Chondrocyte (in vitro differentiated cells): Measurements from ENCODE around the gene S100P. TPM values are rescaled to one million over a fixed set of nuclear protein-coding genes. Genes with fewer than 3 reads are reported as not detected.

ENCODE experiments used
- DNase-seq: peaks from one replicate; pipeline ENCODE4 v3.0.0; 2021; ENCODE audit warnings: mixed read lengths, low spot score
- H3K27ac Mint-ChIP-seq: one replicate; pipeline ENCODE4 v1.8.0; 2021; ENCODE audit warnings: mild to moderate bottlenecking, moderate library complexity, mixed read lengths; ENCODE audit not compliant: unreplicated experiment
- H3K27me3 Mint-ChIP-seq: 2 replicates; pipeline ENCODE4 v1.8.0; 2021; ENCODE audit warnings: low read depth, mixed read lengths
- H3K36me3 Mint-ChIP-seq: 2 replicates; pipeline ENCODE4 v1.8.0; 2021; ENCODE audit warnings: low read depth, mixed read lengths
- H3K4me1 Mint-ChIP-seq: 2 replicates; pipeline ENCODE4 v1.8.0; 2021; ENCODE audit warnings: low read depth, mild to moderate bottlenecking, mixed read lengths
- H3K4me3 Mint-ChIP-seq: one replicate; pipeline ENCODE4 v1.8.0; 2021; ENCODE audit warnings: mild to moderate bottlenecking, moderate library complexity, mixed read lengths; ENCODE audit not compliant: unreplicated experiment
- H3K9me3 Mint-ChIP-seq: 2 replicates; pipeline ENCODE4 v1.8.0; 2021; ENCODE audit warnings: low read depth, mixed read lengths
- total RNA-seq: library from RNA; stranded (reverse); gene quantifications from 3 replicates; pipeline ENCODE4 v1.2.1, GENCODE V29; 2021
- TF ChIP-seq, protein P1 (sequence below): fragments of 200-600 bp; sonication (generic); IDR thresholded peaks from 2 replicates; pipeline ENCODE4 v1.5.0; 2021; ENCODE audit warnings: antibody characterized with exemption, mild to moderate bottlenecking, moderate library complexity

Gene S100P
- total RNA-seq, 1 donor from 2014 or later: 0.95 TPM

DNA sequence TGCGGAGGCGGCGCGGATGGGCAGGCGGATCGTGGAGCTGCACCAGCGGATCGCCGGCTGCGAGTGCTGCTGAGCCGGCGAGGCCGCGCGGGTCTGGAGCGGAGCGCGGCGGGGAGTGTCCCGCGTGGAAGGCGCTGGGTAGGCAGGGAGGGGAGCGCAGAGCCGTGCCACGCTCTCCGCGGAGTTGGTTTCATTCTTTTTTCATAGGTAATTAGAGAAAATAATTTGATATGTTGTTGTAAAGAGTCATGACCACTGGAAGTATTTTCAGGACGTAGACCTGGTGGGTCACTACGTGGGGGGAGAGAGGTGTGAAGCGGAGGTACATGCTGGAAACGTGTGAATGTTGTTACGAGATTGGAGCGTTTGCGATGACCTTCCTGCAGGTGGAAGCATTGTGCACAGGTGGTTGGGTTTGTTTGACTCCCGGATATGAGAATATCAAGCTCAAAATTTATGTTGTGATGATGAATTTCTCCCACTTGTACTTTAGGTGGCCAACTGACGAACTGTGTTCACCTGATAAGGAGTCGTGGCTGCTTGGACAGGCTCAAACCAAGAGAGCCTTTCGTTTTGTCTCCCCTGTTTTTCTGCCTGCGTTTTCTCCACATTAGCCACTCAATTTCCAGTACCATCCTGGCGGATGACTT lies 19.1 kb upstream of the S100P start:
- TF ChIP-seq, protein P1, sequence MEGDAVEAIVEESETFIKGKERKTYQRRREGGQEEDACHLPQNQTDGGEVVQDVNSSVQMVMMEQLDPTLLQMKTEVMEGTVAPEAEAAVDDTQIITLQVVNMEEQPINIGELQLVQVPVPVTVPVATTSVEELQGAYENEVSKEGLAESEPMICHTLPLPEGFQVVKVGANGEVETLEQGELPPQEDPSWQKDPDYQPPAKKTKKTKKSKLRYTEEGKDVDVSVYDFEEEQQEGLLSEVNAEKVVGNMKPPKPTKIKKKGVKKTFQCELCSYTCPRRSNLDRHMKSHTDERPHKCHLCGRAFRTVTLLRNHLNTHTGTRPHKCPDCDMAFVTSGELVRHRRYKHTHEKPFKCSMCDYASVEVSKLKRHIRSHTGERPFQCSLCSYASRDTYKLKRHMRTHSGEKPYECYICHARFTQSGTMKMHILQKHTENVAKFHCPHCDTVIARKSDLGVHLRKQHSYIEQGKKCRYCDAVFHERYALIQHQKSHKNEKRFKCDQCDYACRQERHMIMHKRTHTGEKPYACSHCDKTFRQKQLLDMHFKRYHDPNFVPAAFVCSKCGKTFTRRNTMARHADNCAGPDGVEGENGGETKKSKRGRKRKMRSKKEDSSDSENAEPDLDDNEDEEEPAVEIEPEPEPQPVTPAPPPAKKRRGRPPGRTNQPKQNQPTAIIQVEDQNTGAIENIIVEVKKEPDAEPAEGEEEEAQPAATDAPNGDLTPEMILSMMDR: peak; percentile 72
- no peak for DNase-seq
- Mint-ChIP-seq H3K27me3 (no peaks in the 10 kb centered on the region), H3K9me3 (no peaks in the 10 kb centered on the region), H3K4me3 (peak overlapping the region; percentile 89), H3K27ac (peak overlapping the region; percentile 65), H3K4me1 (peaks cover 35% of the 10 kb centered on the region), H3K36me3 (peaks cover 17% of the 10 kb centered on the region)

DNA sequence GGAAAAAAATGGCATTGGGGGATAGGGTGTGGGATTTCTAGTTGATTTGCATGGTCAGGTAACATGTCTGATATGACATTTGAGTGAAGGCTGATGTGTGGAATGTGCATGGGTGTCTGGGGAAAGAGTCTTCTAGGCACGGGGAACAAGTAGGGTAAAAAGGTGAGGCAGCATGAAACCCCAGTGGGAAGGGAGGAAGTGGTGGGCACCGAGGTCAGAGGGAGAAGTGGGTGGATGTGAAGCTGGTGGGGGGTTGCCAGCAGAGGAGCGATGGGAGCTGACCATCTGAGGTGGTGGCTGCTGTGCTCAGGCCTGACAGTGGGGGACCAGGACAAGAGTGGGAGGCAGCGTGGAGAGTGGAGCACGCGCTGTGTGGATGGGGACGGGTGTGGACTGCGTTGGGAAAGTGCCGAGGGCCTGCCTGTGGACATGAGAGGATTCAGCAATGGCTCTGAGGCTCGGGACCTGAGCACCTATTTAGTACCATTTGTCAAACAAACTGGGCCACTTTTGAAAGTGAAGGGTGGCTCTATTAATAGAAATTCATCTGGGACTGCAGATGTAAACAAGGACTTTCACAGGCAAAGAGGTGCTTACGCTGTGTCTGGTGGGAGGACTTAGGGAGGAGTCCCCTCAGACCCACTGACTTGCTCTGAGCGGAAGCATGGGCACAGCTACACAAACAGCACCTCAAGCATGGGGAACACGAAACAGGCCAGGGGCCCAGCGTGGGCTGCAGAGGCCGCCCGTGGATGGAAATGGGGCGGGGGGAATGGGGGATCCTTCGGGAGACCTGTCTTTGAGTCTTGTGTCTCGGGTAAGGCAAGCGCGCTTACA lies 16.7 kb upstream of the S100P start:
- TF ChIP-seq, protein P1: no peak
- H3K36me3 Mint-ChIP-seq: peaks cover 19% of the 10 kb centered on the region
- no peaks in the 10 kb centered on the region for H3K27me3 Mint-ChIP-seq
- H3K4me1 Mint-ChIP-seq: peaks cover 35% of the 10 kb centered on the region
- no peak overlapping the region for H3K27ac Mint-ChIP-seq
- H3K9me3 Mint-ChIP-seq: peaks cover 7% of the 10 kb centered on the region
- no peak for DNase-seq
- H3K4me3 Mint-ChIP-seq: no peak overlapping the region

DNA sequence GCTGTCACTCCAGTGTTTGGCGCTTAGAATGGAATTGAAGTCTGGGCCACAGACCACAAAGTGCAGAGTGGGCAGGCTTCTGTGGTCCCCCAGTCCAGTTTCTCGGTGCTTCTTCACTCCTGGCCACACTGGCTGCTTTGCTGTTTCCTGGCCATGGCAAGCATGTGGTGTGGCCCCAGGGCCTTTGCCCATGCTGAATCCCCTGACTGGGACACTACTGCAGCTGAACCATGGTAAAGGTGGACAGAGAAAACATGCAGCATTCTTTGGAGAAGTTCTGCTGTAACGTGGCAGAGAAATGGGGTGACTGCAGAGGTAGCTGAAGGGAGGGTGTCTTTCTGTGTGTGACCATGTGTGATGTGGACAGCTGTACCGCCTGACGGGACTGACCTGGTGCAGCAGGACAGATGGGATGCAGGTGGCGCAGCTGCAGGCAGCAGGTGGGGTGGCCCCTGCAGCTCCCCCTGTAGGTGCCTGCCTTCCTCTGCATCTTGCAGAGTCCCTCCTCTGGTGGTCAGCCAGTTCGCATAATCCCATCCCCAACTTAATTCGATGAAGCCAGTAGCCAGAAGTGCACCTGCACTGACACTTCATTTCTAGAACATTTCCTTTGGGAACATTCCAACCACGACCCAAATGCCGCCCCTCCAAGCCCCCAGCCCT lies 13.2 kb upstream of the S100P start:
- TF ChIP-seq, protein P1: peak; percentile 13
- peaks cover 7% of the 10 kb centered on the region for H3K9me3 Mint-ChIP-seq
- no peak for DNase-seq
- peaks cover 15% of the 10 kb centered on the region for H3K4me1 Mint-ChIP-seq
- H3K4me3 Mint-ChIP-seq: no peak overlapping the region
- peaks cover 13% of the 10 kb centered on the region for H3K36me3 Mint-ChIP-seq
- H3K27me3 Mint-ChIP-seq: no peaks in the 10 kb centered on the region
- no peak overlapping the region for H3K27ac Mint-ChIP-seq

DNA sequence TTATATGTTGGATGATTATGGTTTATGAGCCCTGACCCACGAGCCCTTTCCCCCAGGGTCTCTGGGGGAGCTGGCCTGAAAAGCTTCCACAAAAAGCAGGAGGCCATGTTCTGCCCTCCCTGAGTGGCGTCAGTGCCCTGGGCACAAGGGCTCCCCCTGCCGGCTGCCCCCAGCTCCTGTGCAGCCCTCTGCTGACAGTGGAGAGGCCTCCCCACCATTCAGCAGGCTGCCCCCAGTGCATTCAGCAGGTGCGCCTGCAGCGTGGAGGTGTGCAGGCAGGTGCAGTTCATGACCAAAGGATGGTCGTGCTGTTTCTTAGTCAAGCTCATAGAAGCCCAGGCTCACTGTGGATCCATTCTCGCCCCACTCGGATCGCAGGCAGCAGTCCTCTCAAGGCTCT lies 12.5 kb upstream of the S100P start:
- no peak for DNase-seq
- Mint-ChIP-seq H3K27ac (no peak overlapping the region), H3K36me3 (peaks cover 10% of the 10 kb centered on the region), H3K4me1 (peaks cover 8% of the 10 kb centered on the region), H3K9me3 (peaks cover 7% of the 10 kb centered on the region), H3K4me3 (no peak overlapping the region), H3K27me3 (no peaks in the 10 kb centered on the region)
- TF ChIP-seq, protein P1: no peak
